DMS79 treated with DMSO at 0.1 percent for 48 hours (cell line): Measurements from ENCODE around the gene PRRC2B.
"Not testable (repeated sequence)": the region's sequence is repeated elsewhere in the genome, so short reads cannot be mapped to it uniquely, and the experiment has no call there.

Source experiments
- DNase-seq: peaks from one replicate; lab custom pipeline; 2025; lab: John Stamatoyannopoulos, UW

Gene PRRC2B

GRCh38 chr9:131386281-131386680 lies 7.6 kb upstream of the PRRC2B start:
- no peak for DNase-seq

DNA sequence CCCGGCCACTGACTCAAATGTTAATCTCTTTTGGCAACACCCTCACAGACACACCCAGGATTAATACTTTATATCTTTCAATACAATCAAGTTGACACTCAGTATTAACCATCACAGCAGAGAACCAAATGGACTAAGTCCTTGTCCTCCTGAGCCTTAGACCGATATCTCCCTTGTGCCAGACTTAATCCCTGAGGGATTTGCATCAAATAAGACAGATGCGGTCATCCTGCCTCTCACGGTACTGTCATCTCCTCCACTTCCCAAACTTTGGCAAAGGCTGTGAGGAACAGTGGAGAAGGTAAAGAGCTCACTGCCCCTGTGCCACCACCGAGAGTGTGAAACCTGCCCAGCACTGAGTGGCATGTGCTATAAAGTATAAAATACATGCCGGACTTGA lies 6.5 kb upstream of the PRRC2B start:
- DNase-seq = no peak

- no peak for DNase-seq
Observed at GRCh38 chr9:131391020-131391419, 2.9 kb upstream of the PRRC2B start.

DNA sequence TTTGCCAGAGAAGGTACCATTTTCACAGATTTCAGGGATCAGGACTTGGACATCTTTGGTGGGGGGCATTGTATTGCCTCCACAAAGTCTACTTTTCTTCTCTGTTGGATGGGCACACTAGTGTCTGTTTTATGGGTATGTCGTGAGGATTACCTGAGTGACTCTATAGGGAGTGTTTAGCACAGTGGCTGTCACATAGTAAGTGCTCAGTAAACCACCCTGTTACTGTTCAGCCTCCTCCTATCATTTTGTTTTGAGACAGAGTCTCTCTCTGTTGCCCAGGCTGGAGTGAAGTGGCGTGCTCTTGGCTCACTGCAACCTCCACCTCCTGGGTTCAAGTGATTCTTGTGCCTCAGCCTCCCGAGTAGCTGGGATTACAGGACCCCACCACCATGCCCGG lies 2.4 kb upstream of the PRRC2B start:
- DNase-seq = no peak

- DNase-seq = no peak
Observed at GRCh38 chr9:131394464-131395156, 724 bp downstream of the PRRC2B start.

DNA sequence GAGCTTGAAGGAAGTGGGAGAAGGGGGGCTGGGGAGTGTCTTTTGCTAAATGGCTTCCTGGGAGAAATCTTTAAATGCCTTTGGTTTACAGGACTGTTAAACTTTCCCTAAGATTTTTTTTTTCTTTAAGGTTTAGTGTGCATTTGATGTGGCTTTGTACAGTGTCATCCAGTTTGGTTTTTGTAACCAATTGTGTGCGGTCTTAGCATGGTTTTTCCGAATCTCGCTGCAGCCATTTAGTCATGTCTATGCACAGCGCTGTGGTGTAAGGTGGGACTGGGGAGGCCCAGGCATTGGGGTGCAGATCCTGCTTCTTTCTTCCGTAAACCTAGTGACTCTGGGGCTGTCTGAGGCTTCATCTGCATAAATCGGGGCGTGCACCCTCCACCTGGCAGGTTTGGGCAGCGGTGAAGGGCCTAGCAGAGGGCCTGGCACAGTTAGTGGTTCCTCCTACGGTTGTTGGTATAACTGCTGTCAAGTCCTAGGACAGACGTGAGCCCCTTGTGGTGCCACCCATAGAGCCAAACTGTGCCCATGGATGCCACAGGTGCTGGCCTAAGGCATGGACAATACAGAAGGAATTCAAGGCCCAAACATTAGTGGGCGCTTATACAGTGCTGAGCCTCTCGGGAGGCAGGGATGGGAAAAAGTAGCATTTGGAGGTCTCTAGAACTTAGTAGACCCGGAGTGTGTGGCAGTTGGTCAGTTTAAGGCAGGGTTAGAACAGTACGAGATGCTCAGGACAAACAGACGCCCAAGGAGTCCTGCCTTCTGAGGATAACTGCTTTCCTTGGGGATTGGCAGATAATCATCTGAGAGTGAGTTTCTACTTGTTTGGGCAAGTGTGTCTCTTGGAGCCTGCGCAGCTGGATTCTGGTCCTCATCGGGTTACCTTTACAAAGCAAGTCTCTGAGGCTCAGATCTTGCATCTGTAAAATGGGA lies 1.5 kb downstream of the PRRC2B start:
- peak; percentile 54 for DNase-seq

DNA sequence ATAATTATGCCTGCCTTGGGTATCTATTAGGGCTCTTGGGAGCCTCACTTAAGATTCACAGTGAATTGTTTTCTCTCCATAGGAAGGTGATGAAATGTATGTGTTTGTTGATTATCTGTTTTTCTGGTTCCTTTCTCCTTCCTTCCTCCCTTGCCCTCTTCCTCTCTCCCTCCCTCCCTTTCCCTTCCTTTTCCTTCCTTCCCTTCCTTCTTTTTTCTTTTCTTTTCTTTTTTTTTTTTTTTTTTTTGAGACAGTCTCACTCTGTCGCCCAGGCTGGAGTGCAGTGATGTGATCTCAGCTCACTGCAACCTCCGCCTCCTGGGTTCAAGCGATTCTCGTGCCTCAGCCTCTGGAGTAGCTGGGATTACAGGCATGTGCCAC lies 2.2 kb downstream of the PRRC2B start:
- DNase-seq = not testable (repeated sequence)

DNA sequence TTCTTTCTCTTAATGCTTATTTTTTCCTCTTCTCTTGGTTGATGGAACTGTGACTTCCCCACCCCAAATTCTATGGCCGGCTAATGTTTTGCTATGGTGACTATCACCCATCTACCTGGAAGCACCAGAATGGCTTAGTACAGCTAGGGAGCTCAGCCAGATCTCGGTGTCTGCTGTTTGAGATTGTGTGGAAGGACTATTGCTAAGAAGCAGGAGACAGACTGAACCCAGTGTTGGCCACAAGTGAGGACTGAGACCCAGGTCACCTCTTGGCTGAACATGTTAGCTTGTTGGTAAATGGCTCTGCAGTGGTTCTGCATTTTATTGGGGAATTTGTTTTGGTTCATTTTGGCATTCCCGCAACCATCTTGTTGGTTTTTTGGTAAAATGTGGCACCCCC lies 2.7 kb downstream of the PRRC2B start:
- DNase-seq = no peak

- DNase-seq = no peak
Observed at GRCh38 chr9:131397100-131397790, 3.4 kb downstream of the PRRC2B start.

DNA sequence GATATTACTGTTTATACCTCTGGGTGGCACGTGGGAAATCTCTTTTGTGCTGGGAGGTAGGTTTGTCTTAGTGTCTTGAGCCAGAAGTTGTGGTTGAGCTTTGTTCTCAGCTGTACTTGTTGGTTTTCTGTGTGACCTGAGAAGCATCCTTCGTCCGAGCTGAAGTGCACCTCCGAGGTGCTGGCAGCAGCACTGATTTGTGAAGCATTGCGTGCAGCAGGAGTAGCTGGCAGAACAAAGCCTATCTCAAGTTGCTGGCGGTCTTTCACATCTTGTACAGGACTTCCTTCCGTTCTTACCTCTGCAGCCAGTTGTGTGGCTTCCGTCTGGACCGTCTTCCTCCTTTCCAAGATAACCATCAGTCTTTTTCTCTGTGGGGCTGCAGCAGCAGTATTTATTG lies 4.3 kb downstream of the PRRC2B start:
- DNase-seq = peak; percentile 81

DNA sequence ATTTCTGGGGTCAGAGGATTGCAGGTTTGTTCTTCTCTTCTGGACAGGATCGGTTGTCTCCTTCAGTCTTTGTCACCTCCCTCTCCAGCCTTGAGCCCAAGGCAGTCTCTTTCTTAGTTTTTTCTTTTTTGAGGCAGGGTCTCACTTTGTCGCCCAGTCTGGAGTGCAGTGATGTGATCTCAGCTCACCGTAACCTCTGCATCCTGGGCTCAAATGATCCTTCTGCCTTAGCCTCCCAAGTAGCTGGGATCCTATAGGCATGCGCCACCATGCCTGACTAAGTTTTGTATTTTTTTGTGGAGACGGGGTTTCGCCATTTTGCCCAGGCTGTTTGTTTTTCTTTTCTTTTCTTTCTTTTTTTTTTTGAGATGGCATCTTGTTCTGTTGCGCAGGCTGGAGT lies 6.1 kb downstream of the PRRC2B start:
- no peak for DNase-seq

GRCh38 chr9:131400627-131401026 lies 6.7 kb downstream of the PRRC2B start:
- no peak for DNase-seq

DNA sequence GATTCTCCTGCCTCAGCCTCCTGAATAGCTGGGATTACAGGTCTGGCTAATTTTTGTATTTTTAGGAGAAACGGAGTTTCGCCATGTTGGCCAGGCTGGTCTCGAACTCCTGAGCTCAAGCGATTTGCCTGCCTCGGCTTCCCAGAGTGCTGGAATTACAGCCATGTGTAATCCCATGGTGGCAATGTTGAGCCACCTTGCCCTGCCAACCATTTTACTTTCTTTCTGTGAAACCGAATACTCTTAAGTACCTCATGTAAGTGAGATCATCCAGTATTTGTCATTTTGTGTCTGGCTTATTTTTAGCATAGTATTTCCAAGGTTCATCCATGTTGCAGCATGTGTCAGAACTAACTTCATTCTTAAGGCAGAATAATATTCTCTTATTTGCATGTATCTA lies 8.2 kb downstream of the PRRC2B start:
- no peak for DNase-seq

GRCh38 chr9:131402738-131403492 lies 9.0 kb downstream of the PRRC2B start:
- DNase-seq = no peak

DNA sequence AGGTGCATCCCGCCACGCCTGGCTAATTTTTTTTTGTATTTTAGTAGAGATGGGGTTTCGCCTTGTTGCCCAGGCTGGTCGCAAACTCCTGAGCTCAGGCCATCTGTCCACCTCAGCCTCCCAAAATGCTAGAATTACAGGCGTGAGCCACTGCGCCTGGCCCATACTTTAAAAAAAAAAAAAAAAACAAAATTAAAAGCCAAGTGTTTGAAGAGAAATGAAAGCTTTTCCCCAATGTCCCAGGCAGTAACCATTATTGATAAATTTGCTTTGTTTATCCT lies 9.5 kb downstream of the PRRC2B start:
- no peak for DNase-seq

DNA sequence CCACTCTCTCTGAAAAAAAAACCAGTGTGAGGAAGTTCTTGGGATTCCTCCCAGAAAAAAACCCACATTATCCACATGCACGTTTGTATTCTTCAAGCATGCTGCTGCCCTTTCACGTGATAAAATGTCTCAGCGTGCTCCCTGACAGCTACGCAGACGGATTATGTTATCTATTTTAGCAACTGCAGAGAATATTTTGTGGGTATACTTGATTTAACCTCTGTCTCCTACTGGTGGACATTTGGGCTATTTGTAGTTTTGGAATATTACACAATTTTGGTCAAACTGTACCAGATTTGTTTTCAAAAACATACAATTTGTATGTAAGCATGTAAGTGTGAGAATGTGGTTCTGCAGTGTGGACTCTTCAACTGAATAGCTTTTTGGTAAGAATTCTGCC lies 10.7 kb downstream of the PRRC2B start:
- DNase-seq = no peak

DNA sequence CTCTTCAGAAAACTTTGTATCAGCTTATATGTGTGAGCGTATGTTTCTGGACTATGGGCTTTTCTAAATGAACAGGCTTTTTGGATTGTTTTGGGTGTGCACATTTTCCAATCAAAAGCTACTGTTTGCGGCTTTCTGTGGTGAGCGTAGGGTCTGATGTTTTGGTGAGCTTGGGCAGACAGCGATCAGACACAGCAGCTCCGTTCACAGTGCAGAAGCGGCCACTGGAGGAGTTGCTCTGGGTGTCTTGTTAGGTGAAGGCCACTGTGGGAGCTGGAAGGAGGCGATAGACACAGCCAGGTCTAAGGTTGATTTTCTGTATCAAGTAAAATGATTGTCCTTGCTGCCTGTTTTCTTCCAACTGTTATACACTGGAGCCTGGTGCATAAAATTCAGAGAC lies 11.1 kb downstream of the PRRC2B start:
- no peak for DNase-seq

- DNase-seq = no peak
Observed at GRCh38 chr9:131405428-131405827, 11.5 kb downstream of the PRRC2B start.

DNA sequence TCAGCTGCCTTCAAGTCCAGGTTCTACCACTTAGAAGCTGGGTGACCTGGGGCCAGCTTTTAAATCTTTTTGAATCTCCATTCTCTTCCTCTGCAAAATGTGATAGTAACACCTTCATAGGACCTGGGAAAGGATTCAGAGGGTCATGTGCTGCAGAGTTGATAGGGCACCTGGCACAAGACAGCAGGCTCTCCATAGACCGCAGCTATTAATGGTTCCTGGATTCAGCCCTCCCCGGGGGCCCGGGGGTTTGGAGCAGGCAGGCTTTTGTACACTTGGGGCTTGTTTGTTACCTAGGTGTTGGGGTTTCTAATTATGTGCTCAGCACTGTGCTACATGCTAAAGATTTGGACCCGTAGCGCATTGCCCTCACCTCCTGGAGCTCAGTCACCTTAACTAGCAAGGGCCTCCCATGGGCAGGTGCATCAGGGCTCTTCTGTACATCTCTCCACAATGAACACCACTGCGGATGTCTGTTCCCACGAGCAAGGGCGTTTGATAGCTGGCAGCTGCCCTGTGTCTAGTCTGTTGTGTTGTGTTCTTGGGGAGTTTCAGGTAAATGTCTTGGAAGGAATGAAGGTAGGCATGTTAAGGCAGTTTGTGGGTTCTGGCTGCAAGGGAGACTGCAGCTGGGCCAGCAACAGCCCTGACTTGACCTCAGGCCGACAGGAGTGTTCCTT lies 12.1 kb downstream of the PRRC2B start:
- no peak for DNase-seq

DNA sequence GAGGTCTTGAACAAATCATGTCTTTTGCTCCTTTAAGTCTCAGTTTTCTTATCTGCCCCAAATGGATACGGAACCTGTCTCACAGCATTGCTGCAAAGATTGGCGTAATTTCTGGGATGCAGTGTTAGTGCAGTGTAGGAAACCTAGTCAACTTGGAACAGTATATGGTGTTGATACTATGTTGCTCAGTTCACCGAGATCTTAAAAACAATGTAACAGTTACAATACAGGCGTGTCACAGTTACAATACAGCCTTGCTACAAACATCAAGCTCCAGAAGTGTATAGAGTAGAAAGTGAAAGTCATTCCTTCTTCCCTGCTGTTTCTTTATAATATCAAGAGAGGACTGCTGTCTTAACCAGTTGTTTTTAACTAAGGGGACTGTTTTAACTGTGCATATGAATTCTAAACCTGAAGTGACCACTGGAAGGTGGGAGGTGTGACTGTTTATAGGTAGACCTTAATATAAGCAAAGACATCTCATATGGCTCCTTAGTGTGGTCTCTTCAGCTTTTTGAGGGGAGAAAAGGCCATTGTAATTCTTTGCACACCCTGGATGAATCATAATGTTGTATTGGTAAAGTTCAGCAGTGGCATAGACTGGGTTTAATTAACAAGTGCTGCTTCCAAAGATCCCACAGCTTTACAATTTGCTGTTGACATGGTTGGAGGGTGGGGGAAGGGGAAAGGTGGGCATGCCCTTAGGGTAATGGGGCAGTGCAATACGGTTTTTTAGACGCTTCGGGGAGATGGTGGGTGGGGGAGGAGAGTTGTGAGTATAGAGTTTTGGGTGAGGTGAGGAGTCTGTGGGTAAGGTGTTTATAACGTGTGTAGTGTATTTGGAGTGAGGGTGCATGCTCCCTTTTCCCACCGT lies 12.9 kb downstream of the PRRC2B start:
- no peak for DNase-seq

DNA sequence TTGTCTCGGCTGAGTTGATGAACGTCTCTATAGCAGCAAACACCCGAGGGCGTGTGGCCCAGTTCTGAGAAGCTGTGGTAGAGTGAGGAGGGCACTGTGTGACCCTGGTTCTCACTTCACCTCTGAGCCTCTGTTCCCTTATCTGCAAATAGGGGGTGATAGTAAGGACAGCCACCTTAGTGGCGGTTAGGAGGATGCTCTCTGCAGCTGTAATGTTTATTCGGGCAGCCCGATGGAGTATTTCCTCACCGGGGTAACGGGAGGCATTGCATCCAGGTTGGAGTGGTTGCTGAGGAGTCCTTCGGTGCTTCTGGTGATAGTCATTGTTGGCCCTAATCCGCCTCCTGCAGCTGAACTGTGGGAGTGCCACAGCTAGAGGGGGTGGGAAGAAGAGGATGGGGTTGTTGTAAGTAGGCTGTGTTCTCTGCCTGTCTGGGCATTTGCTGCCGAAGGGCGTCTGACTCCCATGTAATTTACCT lies 13.9 kb downstream of the PRRC2B start:
- no peak for DNase-seq
